Tibial nerve (tissue), 4 donors: ENCODE data around the gene CADPS2. TPM values are rescaled to one million over a fixed set of nuclear protein-coding genes. Genes with fewer than 3 reads are reported as not detected.

Experiments used
- DNase-seq, 2 donors: peaks; one replicate each; pipeline ENCODE4 v3.0.0-alpha.2; 2019; ENCODE audit warnings: low spot score in 2 of 2
- H3K27ac ChIP-seq, 4 donors: fragments of 200-600 bp; sonication (generic) in 3 of 4; one replicate each; pipeline ENCODE4 v1.5.1; 2017 to 2019; ENCODE audit warnings: mild to moderate bottlenecking in 1 of 4
- H3K27me3 ChIP-seq, 2 donors: fragments of 200-600 bp; sonication (generic) in 1 of 2; one replicate each; pipeline versions ENCODE4 v1.5.1 to v1.6.0; 2017 to 2019
- H3K36me3 ChIP-seq, 3 donors: fragments of 200-600 bp; sonication (generic); one replicate each; pipeline ENCODE4 v1.5.1; 2018 to 2019
- H3K4me1 ChIP-seq, 4 donors: fragments of 200-600 bp; sonication (generic) in 3 of 4; one replicate each; pipeline ENCODE4 v1.5.1; 2017 to 2019
- H3K4me3 ChIP-seq, 4 donors: fragments of 200-600 bp; sonication (generic) in 3 of 4; one replicate each; pipeline ENCODE4 v1.5.1; 2017 to 2019; ENCODE audit warnings: mild to moderate bottlenecking in 1 of 4, moderate library complexity in 1 of 4
- H3K9me3 ChIP-seq, 4 donors: fragments of 200-600 bp; sonication (generic) in 3 of 4; one replicate each; pipeline ENCODE4 v1.5.1; 2017 to 2019
- EP300 ChIP-seq, 2 donors: sonication (generic); formaldehyde crosslinking; IDR thresholded peaks; one replicate each; pipeline ENCODE4 v1.6.1; 2017; ENCODE audit warnings: antibody characterized with exemption in 2 of 2, mild to moderate bottlenecking in 1 of 2
- POLR2A ChIP-seq, 2 donors: fragments of 450-650 bp; IDR thresholded peaks; one replicate each; pipeline ENCODE4 v1.6.1; 2017; ENCODE audit warnings: antibody characterized with exemption in 2 of 2, mild to moderate bottlenecking in 2 of 2, moderate library complexity in 2 of 2
- WGBS, 2 donors: methylation state at CpG; one replicate each; pipeline ENCODE4 v1.1.5; 2018; 5-methylcytosine and 5-hydroxymethylcytosine counted together
- total RNA-seq, 4 donors: library from RNA; depleted of rRNA; stranded (reverse); fragments of >200 nt; gene quantifications; one replicate each; pipeline ENCODE4 v1.1.0, GENCODE V29; 2016
- TF ChIP-seq, protein P1 (sequence below), 5 experiments: fragments of 200-600 bp in 3 of 5; fragments of 450-650 bp in 2 of 5; sonication (generic) in 3 of 5; IDR thresholded peaks; one replicate each; pipeline ENCODE4 v1.5.1; 2016 to 2019; ENCODE audit warnings: antibody characterized with exemption in 5 of 5, mild to moderate bottlenecking in 3 of 5, moderate library complexity in 2 of 5

CADPS2 gene
- total RNA-seq, 4 donors from 2014 or later, result 20.3 to 44.4 (median 27.1) TPM

DNA sequence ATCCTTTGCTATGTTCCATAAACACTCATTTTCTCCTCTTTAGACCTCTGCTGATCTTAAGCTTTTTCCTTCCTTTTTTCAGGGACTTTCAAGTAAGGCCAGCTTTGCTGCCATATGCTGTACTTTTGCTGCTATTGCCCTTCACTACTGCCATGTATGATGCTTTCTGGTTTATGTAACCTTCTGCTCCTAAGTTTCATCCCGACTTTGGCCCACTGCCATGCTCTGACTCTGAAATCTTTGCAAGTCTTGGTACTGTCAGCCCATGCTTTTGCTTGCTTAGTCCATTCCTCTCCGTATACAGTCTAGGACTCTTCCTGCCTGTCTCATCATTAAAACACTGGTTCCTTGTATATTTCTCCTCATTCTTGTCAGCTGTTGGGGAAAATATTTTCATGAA is 339.8 kb downstream of the CADPS2 start:
- Histone ChIP-seq H3K9me3 (no peaks in the 10 kb centered on the region), H3K27ac (no peak overlapping the region), H3K36me3 (no peaks in the 10 kb centered on the region), H3K27me3 (no peaks in the 10 kb centered on the region), H3K4me3 (no peak overlapping the region), H3K4me1 (no peaks in the 10 kb centered on the region)
- no peak for DNase-seq
- TF ChIP-seq POLR2A (IDR thresholded peaks at IDR 0.05), result no peak
- TF ChIP-seq, protein P1, sequence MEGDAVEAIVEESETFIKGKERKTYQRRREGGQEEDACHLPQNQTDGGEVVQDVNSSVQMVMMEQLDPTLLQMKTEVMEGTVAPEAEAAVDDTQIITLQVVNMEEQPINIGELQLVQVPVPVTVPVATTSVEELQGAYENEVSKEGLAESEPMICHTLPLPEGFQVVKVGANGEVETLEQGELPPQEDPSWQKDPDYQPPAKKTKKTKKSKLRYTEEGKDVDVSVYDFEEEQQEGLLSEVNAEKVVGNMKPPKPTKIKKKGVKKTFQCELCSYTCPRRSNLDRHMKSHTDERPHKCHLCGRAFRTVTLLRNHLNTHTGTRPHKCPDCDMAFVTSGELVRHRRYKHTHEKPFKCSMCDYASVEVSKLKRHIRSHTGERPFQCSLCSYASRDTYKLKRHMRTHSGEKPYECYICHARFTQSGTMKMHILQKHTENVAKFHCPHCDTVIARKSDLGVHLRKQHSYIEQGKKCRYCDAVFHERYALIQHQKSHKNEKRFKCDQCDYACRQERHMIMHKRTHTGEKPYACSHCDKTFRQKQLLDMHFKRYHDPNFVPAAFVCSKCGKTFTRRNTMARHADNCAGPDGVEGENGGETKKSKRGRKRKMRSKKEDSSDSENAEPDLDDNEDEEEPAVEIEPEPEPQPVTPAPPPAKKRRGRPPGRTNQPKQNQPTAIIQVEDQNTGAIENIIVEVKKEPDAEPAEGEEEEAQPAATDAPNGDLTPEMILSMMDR (IDR thresholded peaks at IDR 0.05), result no peak
- no peak for TF ChIP-seq EP300 (IDR thresholded peaks at IDR 0.05)
- WGBS, 2 donors, result 41 to 42% methylated on average over 2 of the region's 2 CpGs

DNA sequence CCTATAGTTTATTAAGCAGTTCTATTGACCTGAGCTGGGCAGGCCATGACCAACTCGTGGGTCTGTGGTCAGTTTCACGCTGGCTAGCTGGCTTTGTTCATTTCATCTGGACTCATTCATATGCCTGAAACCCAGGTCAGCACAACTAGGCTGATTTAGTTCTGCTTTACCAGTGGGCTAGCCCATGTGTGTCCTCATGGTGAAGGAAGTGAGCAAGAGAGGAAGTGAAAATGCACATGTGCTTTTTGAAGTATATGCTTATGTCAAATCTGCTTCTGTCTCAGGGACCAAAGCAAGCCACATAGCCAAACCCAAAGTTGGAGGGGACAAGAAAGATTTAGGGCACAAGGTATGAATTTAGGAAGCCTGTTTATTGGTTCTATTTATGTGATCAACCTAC is 341.8 kb downstream of the CADPS2 start:
- 50 to 74% methylated on average over 2 of the region's 2 CpGs for WGBS, 2 donors

DNA sequence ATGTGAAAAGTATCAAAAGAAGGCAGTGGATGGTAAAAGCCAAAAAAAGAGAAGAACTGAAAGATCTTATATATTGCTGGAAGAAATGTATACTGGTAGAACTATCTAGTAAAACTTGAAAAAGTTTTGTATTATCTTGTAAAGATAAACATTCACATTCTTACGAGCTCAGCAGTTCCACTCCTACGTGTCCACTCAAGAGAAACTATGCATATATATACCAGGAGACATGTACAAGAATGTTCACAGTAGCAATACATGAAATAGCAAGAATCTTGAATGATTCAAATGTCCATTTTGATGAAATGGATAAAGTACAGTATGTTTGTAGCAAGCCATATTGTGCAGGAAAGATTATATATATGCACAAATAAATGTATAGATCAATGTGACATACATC is 342.4 kb downstream of the CADPS2 start:
- 56 to 68% methylated on average over 2 of the region's 2 CpGs for WGBS, 2 donors
- TF ChIP-seq POLR2A (IDR thresholded peaks at IDR 0.05) (no peak), EP300 (IDR thresholded peaks at IDR 0.05) (no peak)
- TF ChIP-seq, protein P1 (IDR thresholded peaks at IDR 0.05), result no peak
- no peak overlapping the region for H3K27ac ChIP-seq
- no peak overlapping the region for H3K4me3 ChIP-seq
- H3K9me3 ChIP-seq, result no peaks in the 10 kb centered on the region
- no peaks in the 10 kb centered on the region for H3K27me3 ChIP-seq
- no peak for DNase-seq
- H3K4me1 ChIP-seq, result no peaks in the 10 kb centered on the region
- no peaks in the 10 kb centered on the region for H3K36me3 ChIP-seq

More for the DNA sequence above, 341.8 kb downstream of the CADPS2 start:
- no peaks in the 10 kb centered on the region for H3K27me3 ChIP-seq
- H3K9me3 ChIP-seq, result no peaks in the 10 kb centered on the region
- H3K27ac ChIP-seq, result no peak overlapping the region
- TF ChIP-seq, protein P1 (IDR thresholded peaks at IDR 0.05), result no peak
- TF ChIP-seq EP300 (IDR thresholded peaks at IDR 0.05) (peak in 1 of 2 donors; percentile 45), POLR2A (IDR thresholded peaks at IDR 0.05) (no peak)
- no peak overlapping the region for H3K4me3 ChIP-seq
- no peaks in the 10 kb centered on the region for H3K36me3 ChIP-seq
- H3K4me1 ChIP-seq, result no peaks in the 10 kb centered on the region
- DNase-seq, result peak in 1 of 2 donors; percentile 8

GRCh38 chr7:122543166-122543565 is 343.1 kb downstream of the CADPS2 start:
- DNase-seq, result no peak
- no peaks in the 10 kb centered on the region for H3K36me3 ChIP-seq
- H3K4me3 ChIP-seq, result no peak overlapping the region
- H3K4me1 ChIP-seq, result no peaks in the 10 kb centered on the region
- no peaks in the 10 kb centered on the region for H3K9me3 ChIP-seq
- H3K27me3 ChIP-seq, result no peaks in the 10 kb centered on the region
- TF ChIP-seq POLR2A (IDR thresholded peaks at IDR 0.05) (no peak), EP300 (IDR thresholded peaks at IDR 0.05) (no peak)
- TF ChIP-seq, protein P1 (IDR thresholded peaks at IDR 0.05), result no peak
- no peak overlapping the region for H3K27ac ChIP-seq

- no peak for TF ChIP-seq EP300 (IDR thresholded peaks at IDR 0.05)
- TF ChIP-seq POLR2A (IDR thresholded peaks at IDR 0.05), result no peak
- TF ChIP-seq, protein P1 (IDR thresholded peaks at IDR 0.05), result no peak
- 55 to 69% methylated on average over 1 of the region's 1 CpG for WGBS, 2 donors
- DNase-seq, result no peak
- H3K4me1 ChIP-seq, result no peaks in the 10 kb centered on the region
- no peak overlapping the region for H3K4me3 ChIP-seq
- no peak overlapping the region for H3K27ac ChIP-seq
- H3K9me3 ChIP-seq, result no peaks in the 10 kb centered on the region
- no peaks in the 10 kb centered on the region for H3K36me3 ChIP-seq
- H3K27me3 ChIP-seq, result no peaks in the 10 kb centered on the region
Measured at GRCh38 chr7:122535086-122535485, 351.2 kb downstream of the CADPS2 start.
